Measurements from ENCODE around the gene KRTAP10-6. TPM values are rescaled to one million over a fixed set of nuclear protein-coding genes. Genes with fewer than 3 reads are reported as not detected.

The KRTAP10-6 gene
- total and polyA plus RNA-seq, 2 donors (not counting 1 experiment from before 2014, with no cell fraction given): not detected

DNA sequence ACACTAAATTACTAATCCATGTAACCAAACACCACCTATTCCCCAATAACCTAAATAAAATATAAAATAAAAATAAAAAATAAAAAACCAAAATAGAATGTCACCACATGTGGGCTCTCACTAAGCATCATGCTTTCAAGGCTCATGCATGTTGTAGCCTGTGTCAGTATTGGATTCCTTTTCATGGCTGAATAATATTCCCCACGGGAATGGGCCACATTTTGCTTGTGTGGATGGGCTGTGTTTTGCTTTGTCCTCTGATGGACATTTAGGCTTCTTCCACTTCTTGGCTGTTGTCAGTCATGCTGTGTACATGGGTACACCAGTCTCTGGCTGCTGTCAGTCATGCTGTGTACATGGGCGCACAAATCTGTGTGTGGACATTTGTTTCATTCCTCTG is 3.2 kb downstream of the KRTAP10-6 start:
- Histone ChIP-seq H3K4me1 (ENCODE audit: control insufficient read depth in 2 of 2, insufficient read depth in 2 of 2, low read length in 2 of 2) (no peaks in the 10 kb centered on the region), H3K27me3 (replicated peaks in 1 of 4; ENCODE audit: control extremely low read depth in 1 of 4, control insufficient read depth in 3 of 4, insufficient read depth in 4 of 4, low read length in 3 of 4) (peaks cover 0 to 17% (median 3%) of the 10 kb centered on the region in 4 experiments), H3K79me2 (ENCODE audit: control insufficient read depth, insufficient read depth, low read length) (no peaks in the 10 kb centered on the region), H3K9me3 (ENCODE audit: control extremely low read depth in 1 of 3, control insufficient read depth in 2 of 3, insufficient read depth in 1 of 3, low read length in 2 of 3) (peaks cover 0 to 4% (median 0%) of the 10 kb centered on the region in 3 donors), H3K4me3 (ENCODE audit: control extremely low read depth in 1 of 5, extremely low read depth in 1 of 5, insufficient read depth in 1 of 5, low read depth in 2 of 5, low read length in 4 of 5) (no peak overlapping the region), H3K36me3 (replicated peaks in 1 of 2; ENCODE audit: control extremely low read depth in 1 of 2, control insufficient read depth in 1 of 2, extremely low read depth in 1 of 2, insufficient read depth in 2 of 2, low read length in 1 of 2) (no peaks in the 10 kb centered on the region), H3K4me2 (replicated peaks; ENCODE audit: low read depth, low read length, poor library complexity, severe bottlenecking) (no peak overlapping the region), H3K9ac (ENCODE audit: low read length) (no peak overlapping the region), H2AFZ (ENCODE audit: insufficient read depth, low read depth, low read length, poor library complexity, severe bottlenecking) (no peak overlapping the region), H3K27ac (ENCODE audit: low read length in 2 of 2) (no peak overlapping the region), H4K20me1 (ENCODE audit: control insufficient read depth, insufficient read depth, low read length, poor library complexity, severe bottlenecking) (no peaks in the 10 kb centered on the region)
- Mint-ChIP-seq H3K27ac (no peak overlapping the region), H3K4me1 (no peaks in the 10 kb centered on the region), H3K4me3 (no peak overlapping the region), H3K27me3 (peaks cover 48% of the 10 kb centered on the region), H3K9me3 (ENCODE audit: insufficient read depth) (peaks cover 2% of the 10 kb centered on the region)
- 100% methylated on average over 2 of the region's 2 CpGs for WGBS (ENCODE audit: insufficient coverage)
- DNase-seq (no peak), ATAC-seq (ENCODE audit: low read depth) (no peak)
- POLR2A ChIA-PET: no interaction called here
- intact Hi-C loops (cut with micrococcal nuclease): no loop called here
- TF ChIP-seq EZH2 (IDR thresholded peaks at IDR 0.05; ENCODE audit: borderline replicate concordance, insufficient read depth, low read depth, low read length, poor library complexity, severe bottlenecking): no peak
- no peak for TF ChIP-seq CTCF (IDR thresholded peaks at IDR 0.05)
- CTCF ChIA-PET: no interaction called here

DNA sequence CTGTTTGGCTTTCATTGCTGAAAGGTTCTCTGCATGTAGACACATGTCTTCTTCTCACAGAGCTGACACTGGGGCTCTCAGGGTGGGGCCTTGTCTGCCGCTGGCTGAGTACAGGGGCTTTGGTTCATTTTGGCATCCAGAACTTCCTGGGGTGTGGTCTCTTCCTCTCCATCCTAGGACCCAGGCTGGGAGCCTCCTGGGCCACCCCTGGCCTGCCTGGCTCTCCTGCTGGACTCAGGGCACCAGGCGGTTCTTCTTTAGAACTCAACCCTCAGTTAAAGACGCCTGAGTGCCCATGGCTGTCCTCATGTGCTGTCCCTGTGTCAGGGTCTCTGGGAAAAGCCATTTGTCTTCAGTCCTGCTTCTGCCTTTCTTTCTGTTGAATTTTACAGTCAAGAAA is 6.4 kb downstream of the KRTAP10-6 start:
- TF ChIP-seq CTCF (IDR thresholded peaks at IDR 0.05) (no peak), EZH2 (IDR thresholded peaks at IDR 0.05; ENCODE audit: borderline replicate concordance, insufficient read depth, low read depth, low read length, poor library complexity, severe bottlenecking) (no peak)
- no peak overlapping the region for H3K27ac Mint-ChIP-seq
- DNase-seq (no peak), ATAC-seq (ENCODE audit: low read depth) (no peak)
- no peak overlapping the region for H3K4me3 Mint-ChIP-seq
- H3K4me1 Mint-ChIP-seq: no peaks in the 10 kb centered on the region
- H3K9me3 Mint-ChIP-seq (ENCODE audit: insufficient read depth): peaks cover 6% of the 10 kb centered on the region
- Histone ChIP-seq H3K36me3 (replicated peaks in 1 of 2; ENCODE audit: control extremely low read depth in 1 of 2, control insufficient read depth in 1 of 2, extremely low read depth in 1 of 2, insufficient read depth in 2 of 2, low read length in 1 of 2) (no peaks in the 10 kb centered on the region), H3K79me2 (ENCODE audit: control insufficient read depth, insufficient read depth, low read length) (no peaks in the 10 kb centered on the region), H2AFZ (ENCODE audit: insufficient read depth, low read depth, low read length, poor library complexity, severe bottlenecking) (no peak overlapping the region), H3K9me3 (ENCODE audit: control extremely low read depth in 1 of 3, control insufficient read depth in 2 of 3, insufficient read depth in 1 of 3, low read length in 2 of 3) (peaks cover 3 to 19% (median 15%) of the 10 kb centered on the region in 3 donors), H3K27ac (ENCODE audit: low read length in 2 of 2) (no peak overlapping the region), H3K9ac (ENCODE audit: low read length) (no peak overlapping the region), H4K20me1 (ENCODE audit: control insufficient read depth, insufficient read depth, low read length, poor library complexity, severe bottlenecking) (no peaks in the 10 kb centered on the region), H3K4me1 (ENCODE audit: control insufficient read depth in 2 of 2, insufficient read depth in 2 of 2, low read length in 2 of 2) (no peaks in the 10 kb centered on the region), H3K4me2 (replicated peaks; ENCODE audit: low read depth, low read length, poor library complexity, severe bottlenecking) (no peak overlapping the region), H3K27me3 (replicated peaks in 1 of 4; ENCODE audit: control extremely low read depth in 1 of 4, control insufficient read depth in 3 of 4, insufficient read depth in 4 of 4, low read length in 3 of 4) (peaks cover 0 to 18% (median 5%) of the 10 kb centered on the region in 4 experiments), H3K4me3 (ENCODE audit: control extremely low read depth in 1 of 5, extremely low read depth in 1 of 5, insufficient read depth in 1 of 5, low read depth in 2 of 5, low read length in 4 of 5) (no peak overlapping the region)
- ChIA-PET CTCF (no interaction called here), POLR2A (no interaction called here)
- peaks cover 53% of the 10 kb centered on the region for H3K27me3 Mint-ChIP-seq
- 94% methylated on average over 3 of the region's 3 CpGs for WGBS (ENCODE audit: insufficient coverage)
- intact Hi-C loops (cut with micrococcal nuclease): no loop called here

Data from B cell (primary cell).